ENCODE data around the gene MED22.
"Not testable (repeated sequence)": the region's sequence is repeated elsewhere in the genome, so short reads cannot be mapped to it uniquely, and the experiment has no call there.

The MED22 gene

DNA sequence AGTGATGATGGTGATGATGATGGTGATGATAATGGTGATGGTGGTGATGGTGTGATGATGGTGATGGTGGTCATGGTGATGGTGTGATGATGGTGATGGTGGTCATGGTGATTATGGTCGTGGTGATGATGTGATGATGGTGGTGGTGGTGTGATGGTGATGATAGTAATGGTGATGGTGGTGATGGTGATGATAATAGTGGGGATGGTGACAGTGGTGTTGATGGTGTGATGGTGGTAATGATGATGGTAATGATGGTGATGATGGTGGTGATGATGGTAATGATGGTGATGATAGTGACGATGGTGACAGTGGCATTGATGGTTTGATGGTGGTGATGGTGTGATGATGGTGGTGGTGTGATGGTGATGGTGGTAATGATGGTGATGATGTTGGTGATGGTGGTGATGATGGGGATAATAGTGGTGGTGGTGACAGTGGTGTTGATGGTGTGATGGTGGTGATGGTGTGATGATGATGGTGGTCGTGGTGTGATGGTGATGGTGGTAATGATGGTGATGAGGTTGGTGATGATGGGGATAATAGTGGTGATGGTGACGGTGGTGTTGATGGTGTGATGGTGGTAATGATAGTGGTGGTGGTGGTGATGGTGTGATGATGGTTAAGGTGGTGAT, 34.7 kb upstream of the MED22 start:
- TF ChIP-seq, protein P1, sequence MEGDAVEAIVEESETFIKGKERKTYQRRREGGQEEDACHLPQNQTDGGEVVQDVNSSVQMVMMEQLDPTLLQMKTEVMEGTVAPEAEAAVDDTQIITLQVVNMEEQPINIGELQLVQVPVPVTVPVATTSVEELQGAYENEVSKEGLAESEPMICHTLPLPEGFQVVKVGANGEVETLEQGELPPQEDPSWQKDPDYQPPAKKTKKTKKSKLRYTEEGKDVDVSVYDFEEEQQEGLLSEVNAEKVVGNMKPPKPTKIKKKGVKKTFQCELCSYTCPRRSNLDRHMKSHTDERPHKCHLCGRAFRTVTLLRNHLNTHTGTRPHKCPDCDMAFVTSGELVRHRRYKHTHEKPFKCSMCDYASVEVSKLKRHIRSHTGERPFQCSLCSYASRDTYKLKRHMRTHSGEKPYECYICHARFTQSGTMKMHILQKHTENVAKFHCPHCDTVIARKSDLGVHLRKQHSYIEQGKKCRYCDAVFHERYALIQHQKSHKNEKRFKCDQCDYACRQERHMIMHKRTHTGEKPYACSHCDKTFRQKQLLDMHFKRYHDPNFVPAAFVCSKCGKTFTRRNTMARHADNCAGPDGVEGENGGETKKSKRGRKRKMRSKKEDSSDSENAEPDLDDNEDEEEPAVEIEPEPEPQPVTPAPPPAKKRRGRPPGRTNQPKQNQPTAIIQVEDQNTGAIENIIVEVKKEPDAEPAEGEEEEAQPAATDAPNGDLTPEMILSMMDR (IDR thresholded peaks at IDR 0.05; ENCODE audit: insufficient read depth, missing control alignments): no peak
- no peak for FAIRE-seq
- no peak for DNase-seq (ENCODE audit: insufficient read length, low spot score)

DNA sequence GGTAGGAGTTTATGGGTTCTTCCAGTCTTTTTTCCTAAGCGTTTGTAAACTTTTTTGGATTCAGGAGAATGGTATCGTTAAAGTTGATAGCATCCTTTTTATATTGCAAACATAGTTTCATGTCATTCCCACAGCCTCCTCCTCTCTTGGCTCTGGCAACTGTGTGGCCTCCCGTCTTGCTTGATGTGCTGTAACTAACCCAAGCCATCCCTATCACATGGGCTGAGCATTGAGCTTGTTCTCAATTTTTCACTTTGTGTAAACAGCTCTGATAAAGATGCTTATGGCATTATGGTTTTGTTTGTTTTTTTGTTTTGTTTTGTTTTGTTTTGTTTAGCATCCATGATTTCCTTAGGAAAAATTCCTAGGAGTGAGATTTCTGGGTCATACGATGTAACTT, 32.8 kb upstream of the MED22 start:
- TF ChIP-seq, protein P1 (IDR thresholded peaks at IDR 0.05; ENCODE audit: insufficient read depth, missing control alignments): no peak
- DNase-seq (ENCODE audit: insufficient read length, low spot score) (no peak), FAIRE-seq (no peak)

DNA sequence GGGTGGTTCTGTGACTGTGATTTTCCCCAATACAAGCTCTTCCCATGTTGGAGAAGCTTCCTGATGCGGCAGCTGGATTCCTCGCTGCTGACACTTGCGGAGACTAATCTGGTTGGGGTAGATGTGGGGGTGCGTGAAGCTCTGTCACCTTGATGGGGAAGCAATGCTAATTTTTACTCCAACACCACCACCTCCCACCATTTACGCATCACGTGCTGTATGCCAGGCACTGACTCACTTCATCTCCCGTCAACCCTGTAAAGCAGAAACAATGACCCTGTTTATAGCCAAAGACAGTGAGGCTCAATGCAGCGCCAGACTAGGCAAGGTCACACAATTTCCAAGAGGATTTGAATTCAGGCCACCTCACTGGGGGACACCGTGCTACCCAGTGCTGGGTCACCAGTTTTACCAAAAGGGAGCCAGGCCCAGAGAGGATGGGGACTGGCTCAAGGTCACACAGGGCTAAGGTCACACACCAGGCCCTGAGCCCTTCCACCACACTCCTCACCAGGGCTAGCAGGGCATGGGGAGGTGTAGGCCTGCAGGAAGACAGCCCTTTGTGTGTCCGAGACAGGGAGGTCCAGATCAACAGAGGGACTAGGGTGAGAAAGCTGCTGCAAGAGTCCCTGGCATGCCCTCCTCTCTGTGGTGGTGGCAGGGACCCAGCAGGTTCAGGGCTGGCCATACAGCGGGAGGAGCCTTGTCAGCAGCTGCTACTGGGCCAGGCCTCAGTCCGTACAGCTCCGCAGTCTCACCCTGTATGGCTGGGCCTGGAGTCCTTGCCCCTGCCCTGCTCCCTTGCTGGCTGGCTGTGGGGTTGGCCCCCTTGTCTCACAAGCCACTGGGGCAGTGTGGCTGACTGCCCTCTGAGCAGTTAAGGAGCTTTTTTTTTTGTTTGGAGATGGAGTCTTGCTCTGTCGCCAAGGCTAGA, 31.5 kb upstream of the MED22 start:
- TF ChIP-seq, protein P1 (IDR thresholded peaks at IDR 0.05; ENCODE audit: insufficient read depth, missing control alignments): no peak
- no peak for DNase-seq (ENCODE audit: insufficient read length, low spot score)
- FAIRE-seq: no peak

DNA sequence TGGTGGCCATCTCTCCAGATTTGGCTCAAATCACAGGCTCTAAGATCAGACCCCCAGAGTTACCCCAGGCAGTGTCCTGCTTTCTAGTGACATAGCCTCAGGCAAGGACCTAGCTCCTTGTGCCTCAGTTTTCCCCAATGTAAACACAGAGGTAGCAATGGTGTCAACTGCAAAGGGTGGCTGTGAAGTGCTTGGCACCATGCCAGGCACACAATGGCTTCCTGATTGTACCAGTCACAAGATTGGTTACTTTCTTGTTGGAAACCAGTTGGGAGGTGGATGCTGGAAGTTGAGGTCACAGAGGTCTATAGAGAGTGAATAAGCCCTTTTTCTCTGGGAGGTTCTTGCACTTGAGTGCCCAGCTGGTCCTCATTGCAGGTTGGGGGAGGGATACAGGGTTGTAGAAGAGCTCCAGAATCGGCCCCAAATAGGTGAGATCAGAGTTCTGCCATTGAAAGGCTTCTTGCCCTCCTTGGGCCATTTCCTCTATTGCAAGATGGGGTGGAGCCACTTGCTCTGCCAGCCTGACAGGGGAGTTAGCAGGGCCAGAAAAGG, 30.6 kb upstream of the MED22 start:
- TF ChIP-seq, protein P1 (IDR thresholded peaks at IDR 0.05; ENCODE audit: insufficient read depth, missing control alignments): no peak
- DNase-seq (ENCODE audit: insufficient read length, low spot score) (no peak), FAIRE-seq (no peak)

DNA sequence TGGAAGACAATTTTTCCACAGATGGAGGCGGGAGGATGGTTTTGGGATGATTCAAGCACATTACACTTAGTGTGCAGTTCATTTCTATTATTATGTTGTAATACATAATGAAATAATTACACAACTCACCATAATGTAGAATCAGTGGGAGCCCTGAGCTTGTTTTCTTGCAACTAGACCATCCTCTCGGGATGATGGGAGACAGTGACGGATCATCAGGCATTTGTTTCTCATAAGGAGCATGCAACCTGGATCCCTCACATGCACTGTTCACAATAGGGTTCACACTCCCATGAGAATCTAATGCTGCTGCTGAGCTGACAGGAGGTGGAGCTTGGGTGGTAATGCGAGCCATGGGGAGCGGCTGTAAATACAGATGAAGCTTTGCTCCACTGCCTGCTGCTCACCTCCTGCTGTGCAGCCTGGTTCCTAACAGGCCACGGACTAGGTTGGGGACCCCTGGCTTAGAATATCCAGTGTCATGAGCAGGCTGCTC, 29.8 kb upstream of the MED22 start:
- no peak for FAIRE-seq
- TF ChIP-seq, protein P1 (IDR thresholded peaks at IDR 0.05; ENCODE audit: insufficient read depth, missing control alignments): no peak
- no peak for DNase-seq (ENCODE audit: insufficient read length, low spot score)

DNA sequence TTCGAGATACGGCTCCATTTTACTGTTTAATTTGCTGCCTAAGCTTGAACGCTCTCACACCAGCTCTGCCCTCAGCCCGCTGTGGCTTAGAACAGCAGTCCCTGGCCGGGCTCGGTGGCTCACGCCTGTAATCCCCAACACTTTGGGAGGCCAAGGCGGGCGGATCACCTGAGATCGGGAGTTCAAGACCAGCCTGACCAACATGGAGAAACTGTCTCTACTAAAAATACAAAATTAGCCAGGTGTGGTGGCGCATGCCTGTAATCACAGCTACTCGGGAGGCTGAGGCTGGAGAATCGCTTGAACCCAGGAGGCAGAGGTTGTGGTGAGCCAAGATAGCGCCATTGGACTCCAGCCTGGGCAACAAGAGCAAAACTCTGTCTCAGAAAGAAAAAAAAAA, 29.3 kb upstream of the MED22 start:
- DNase-seq (ENCODE audit: insufficient read length, low spot score); FAIRE-seq: not testable (repeated sequence)

DNA sequence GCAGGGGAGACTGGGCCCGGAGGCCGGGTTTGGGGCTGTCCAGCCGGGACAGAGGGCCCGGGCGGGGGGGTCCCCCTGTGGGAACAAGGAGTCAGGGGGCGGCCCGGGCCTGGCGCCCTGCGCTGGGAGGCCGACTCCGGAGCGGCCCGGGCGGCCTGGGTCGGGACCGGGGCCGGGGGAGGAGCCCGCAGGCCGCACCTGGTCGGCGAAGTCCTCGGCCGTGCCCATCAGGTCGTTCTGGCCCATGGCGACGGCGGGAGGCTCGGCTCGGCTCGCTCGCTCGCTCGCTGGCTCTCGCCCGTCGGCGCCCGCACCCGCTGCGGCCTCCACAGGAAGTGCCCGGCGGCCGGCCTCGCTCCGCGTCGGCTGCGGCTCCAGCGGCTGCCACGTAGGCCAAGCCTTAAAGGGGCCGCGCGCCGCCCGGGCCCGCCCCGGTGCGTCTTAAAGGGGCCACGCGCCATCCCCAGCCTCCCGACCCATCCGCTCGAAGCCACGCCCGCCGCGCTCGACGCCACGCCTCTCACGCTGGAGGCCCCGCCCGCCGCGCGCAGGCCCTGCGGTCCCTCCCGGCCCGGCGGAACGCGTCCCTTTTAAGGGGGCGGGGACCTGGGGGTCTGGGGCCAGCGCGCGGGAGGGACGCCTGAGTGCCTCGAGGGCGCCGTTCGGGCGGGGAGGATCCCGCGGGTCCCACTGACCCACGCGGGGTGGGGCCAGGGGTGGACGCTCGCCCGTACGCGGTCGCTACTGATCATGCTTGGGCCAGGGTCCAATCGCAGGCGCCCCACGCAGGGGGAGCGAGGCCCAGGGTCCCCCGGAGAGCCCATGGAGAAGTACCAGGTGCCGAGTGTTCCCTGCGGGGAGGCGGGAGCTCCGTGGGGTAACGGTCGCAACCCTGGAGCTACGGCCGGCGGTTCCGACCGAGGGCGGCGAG, 28.1 kb upstream of the MED22 start, which contains the start of the genes STKLD1 and SURF4:
Gene STKLD1 (plus strand): TSS at position 643 of the 931 bp plus-strand sequence. CDS start 108 bp downstream, at position 751.
Gene SURF4 (minus strand): TSS at position 337 of the 931 bp plus-strand sequence. CDS start 91 bp downstream, at position 246.
- TF ChIP-seq, protein P1 (IDR thresholded peaks at IDR 0.05; ENCODE audit: insufficient read depth, missing control alignments): no peak
- FAIRE-seq (no peak), DNase-seq (ENCODE audit: insufficient read length, low spot score) (peak; percentile 97)
